ENCODE results near the gene ADAMTSL2.

DNA sequence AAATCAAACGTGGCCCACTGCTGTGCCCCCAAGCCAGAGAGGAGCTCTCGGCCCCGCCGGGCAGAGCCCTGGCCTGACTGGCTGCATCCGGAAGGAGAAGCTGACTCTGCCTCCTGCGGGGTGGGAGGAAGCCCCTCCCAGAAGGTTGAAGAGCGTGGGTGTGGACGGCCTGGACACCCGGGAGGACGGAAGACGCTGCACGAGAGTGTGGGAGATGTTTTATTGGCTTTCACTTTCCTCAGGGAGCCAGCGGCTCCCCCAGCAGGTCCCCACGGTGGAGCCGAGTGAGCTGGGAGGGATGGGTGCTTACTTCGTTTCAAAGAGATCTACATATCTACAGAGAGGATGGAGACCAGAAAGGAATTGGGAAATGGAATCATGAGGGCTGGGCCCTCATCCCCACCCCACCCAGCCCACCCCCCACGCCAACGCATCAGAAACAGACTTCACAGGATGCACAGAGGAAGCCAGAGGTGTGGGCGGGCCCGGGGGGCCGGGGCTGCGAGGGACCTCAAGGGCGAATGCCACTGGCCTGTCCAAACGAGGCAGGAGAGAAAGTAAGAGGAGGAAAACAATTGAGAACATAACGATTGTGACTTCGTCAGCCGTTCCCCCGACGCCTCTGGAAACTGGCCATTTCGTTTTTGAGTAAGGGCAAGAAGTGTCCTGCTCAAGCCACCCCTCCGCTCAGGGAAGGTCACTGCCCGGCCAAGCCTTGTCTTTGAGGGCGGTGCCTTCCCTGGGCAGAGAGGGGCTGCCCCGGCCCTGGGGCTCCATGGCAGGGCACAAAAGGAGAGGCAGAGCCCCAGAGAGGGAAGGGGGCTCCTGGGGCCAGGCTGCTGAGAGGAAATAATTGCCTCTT is 42.6 kb downstream of the ADAMTSL2 start:
- TF ChIP-seq, protein P1, sequence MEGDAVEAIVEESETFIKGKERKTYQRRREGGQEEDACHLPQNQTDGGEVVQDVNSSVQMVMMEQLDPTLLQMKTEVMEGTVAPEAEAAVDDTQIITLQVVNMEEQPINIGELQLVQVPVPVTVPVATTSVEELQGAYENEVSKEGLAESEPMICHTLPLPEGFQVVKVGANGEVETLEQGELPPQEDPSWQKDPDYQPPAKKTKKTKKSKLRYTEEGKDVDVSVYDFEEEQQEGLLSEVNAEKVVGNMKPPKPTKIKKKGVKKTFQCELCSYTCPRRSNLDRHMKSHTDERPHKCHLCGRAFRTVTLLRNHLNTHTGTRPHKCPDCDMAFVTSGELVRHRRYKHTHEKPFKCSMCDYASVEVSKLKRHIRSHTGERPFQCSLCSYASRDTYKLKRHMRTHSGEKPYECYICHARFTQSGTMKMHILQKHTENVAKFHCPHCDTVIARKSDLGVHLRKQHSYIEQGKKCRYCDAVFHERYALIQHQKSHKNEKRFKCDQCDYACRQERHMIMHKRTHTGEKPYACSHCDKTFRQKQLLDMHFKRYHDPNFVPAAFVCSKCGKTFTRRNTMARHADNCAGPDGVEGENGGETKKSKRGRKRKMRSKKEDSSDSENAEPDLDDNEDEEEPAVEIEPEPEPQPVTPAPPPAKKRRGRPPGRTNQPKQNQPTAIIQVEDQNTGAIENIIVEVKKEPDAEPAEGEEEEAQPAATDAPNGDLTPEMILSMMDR (optimal IDR thresholded peaks at IDR 0.05 in 1 of 3, IDR thresholded peaks at IDR 0.05 in 1 of 3, conservative IDR thresholded peaks at IDR 0.05 in 1 of 3; ENCODE audit: extremely low read depth in 1 of 3, insufficient read depth in 2 of 3, low read length in 3 of 3), result no peak
- no peak for TF ChIP-seq EZH2 (IDR thresholded peaks at IDR 0.05; ENCODE audit: low read length)
